ENCODE results near the gene TANGO6.
"Not testable (repeated sequence)": the region's sequence is repeated elsewhere in the genome, so short reads cannot be mapped to it uniquely, and the experiment has no call there.

TANGO6 gene

GRCh38 chr16:69014811-69015210 is 171.5 kb downstream of the TANGO6 start:
- no peak for DNase-seq (ENCODE audit: low spot score)

- peak; percentile 70 for DNase-seq (ENCODE audit: low spot score)
Measured at GRCh38 chr16:69017036-69017783, 173.9 kb downstream of the TANGO6 start.

- DNase-seq (ENCODE audit: low spot score) = no peak
Measured at GRCh38 chr16:69019811-69020210, 176.5 kb downstream of the TANGO6 start.

- DNase-seq (ENCODE audit: low spot score) = no peak
Measured at GRCh38 chr16:69029121-69029520, 185.8 kb downstream of the TANGO6 start.

GRCh38 chr16:69031877-69032301 is 188.6 kb downstream of the TANGO6 start:
- DNase-seq (ENCODE audit: low spot score) = no peak

- no peak for DNase-seq (ENCODE audit: low spot score)
Measured at GRCh38 chr16:69033151-69033949, 190.0 kb downstream of the TANGO6 start.

GRCh38 chr16:69035375-69035774 is 192.0 kb downstream of the TANGO6 start:
- no peak for DNase-seq (ENCODE audit: low spot score)

- no peak for DNase-seq (ENCODE audit: low spot score)
Measured at GRCh38 chr16:69036399-69037091, 193.2 kb downstream of the TANGO6 start.

GRCh38 chr16:69037373-69038160 is 194.2 kb downstream of the TANGO6 start:
- no peak for DNase-seq (ENCODE audit: low spot score)

GRCh38 chr16:69039333-69039941 is 196.1 kb downstream of the TANGO6 start:
- DNase-seq (ENCODE audit: low spot score) = peak; percentile 17

GRCh38 chr16:69040144-69040909 is 197.0 kb downstream of the TANGO6 start:
- no peak for DNase-seq (ENCODE audit: low spot score)

- DNase-seq (ENCODE audit: low spot score) = no peak
Measured at GRCh38 chr16:69048328-69049120, 205.2 kb downstream of the TANGO6 start.

GRCh38 chr16:69049146-69049545 is 205.8 kb downstream of the TANGO6 start:
- DNase-seq (ENCODE audit: low spot score) = peak; percentile 64

- DNase-seq (ENCODE audit: low spot score) = no peak
Measured at GRCh38 chr16:69049603-69050375, 206.5 kb downstream of the TANGO6 start.

- not testable (repeated sequence) for DNase-seq (ENCODE audit: low spot score)
Measured at GRCh38 chr16:69051517-69051830, 208.1 kb downstream of the TANGO6 start.

GRCh38 chr16:69055008-69055407 is 211.7 kb downstream of the TANGO6 start:
- no peak for DNase-seq (ENCODE audit: low spot score)

GRCh38 chr16:69055980-69056379 is 212.6 kb downstream of the TANGO6 start:
- DNase-seq (ENCODE audit: low spot score) = no peak

GRCh38 chr16:69056421-69056820 is 213.1 kb downstream of the TANGO6 start:
- DNase-seq (ENCODE audit: low spot score) = no peak
